OCI-LY3 (cell line): ENCODE measurements around the gene CAB39.

Source experiments
- H2AFZ ChIP-seq: fragments of 200-600, 300-600 bp; shearing (Covaris generic); 2 replicates; pipeline ENCODE4 v1.6.0; 2014; ENCODE audit warnings: antibody characterized with exemption, low read depth, low read length
- H3K27ac ChIP-seq: fragments of 200-600, 300-600 bp; sonication (generic); 2 replicates; pipeline ENCODE4 v1.5.1; 2014; ENCODE audit warnings: mild to moderate bottlenecking, low read length, moderate library complexity, mixed read lengths
- H3K27me3 ChIP-seq: fragments of 200-600, 300-600 bp; sonication (generic); 2 replicates; pipeline ENCODE4 v1.6.1; 2014; ENCODE audit warnings: low read depth, low read length, mixed read lengths
- H3K36me3 ChIP-seq: fragments of 200-600, 300-600 bp; sonication (generic); replicated peaks from 2 replicates; pipeline ENCODE3; 2014; ENCODE audit warnings: low read depth, low read length, mixed read lengths
- H3K4me1 ChIP-seq: fragments of 300-600, 200-600 bp; sonication (generic); 2 replicates; pipeline ENCODE4 v1.6.1; 2014; ENCODE audit warnings: low read length, mixed read lengths
- H3K4me2 ChIP-seq: fragments of 200-600, 300-600 bp; sonication (generic); 2 replicates; pipeline ENCODE4 v1.6.1; 2014; ENCODE audit warnings: low read length, mixed read lengths
- H3K4me3 ChIP-seq: fragments of 300-600, 200-600 bp; sonication (generic); 2 replicates; pipeline ENCODE4 v1.5.1; 2014; ENCODE audit warnings: antibody characterized with exemption, mild to moderate bottlenecking, low read length, moderate library complexity
- H3K79me2 ChIP-seq: fragments of 300-600, 200-600 bp; shearing (Covaris generic); 2 replicates; pipeline ENCODE4 v1.6.1; 2014; ENCODE audit warnings: mild to moderate bottlenecking, low read length, mixed read lengths
- H3K9ac ChIP-seq: fragments of 300-600, 200-600 bp; shearing (Covaris generic); 2 replicates; pipeline ENCODE4 v1.6.0; 2014; ENCODE audit warnings: mild to moderate bottlenecking, low read length, moderate library complexity
- H3K9me3 ChIP-seq: fragments of 200-600, 300-600 bp; shearing (Covaris generic); 2 replicates; pipeline ENCODE4 v1.6.1; 2014; ENCODE audit warnings: low read length, mixed read lengths; ENCODE audit not compliant: insufficient read depth
- H4K20me1 ChIP-seq: fragments of 200-600, 300-600 bp; sonication (generic); 2 replicates; pipeline ENCODE4 v1.6.1; 2016; ENCODE audit warnings: low read length, mixed read lengths; ENCODE audit not compliant: insufficient read depth
- EZH2phosphoT487 ChIP-seq: fragments of 200-600 bp; shearing (Covaris generic); IDR thresholded peaks from 2 replicates; pipeline ENCODE4 v1.6.1; 2018; ENCODE audit warnings: antibody characterized with exemption, mixed run types, low read depth
- TF ChIP-seq, protein P1 (sequence below): fragments of 200-600, 300-600 bp; sonication (generic); IDR thresholded peaks from 2 replicates; pipeline ENCODE4 v1.5.1; 2014; ENCODE audit warnings: antibody characterized with exemption, low read length, low read depth

Gene CAB39

DNA sequence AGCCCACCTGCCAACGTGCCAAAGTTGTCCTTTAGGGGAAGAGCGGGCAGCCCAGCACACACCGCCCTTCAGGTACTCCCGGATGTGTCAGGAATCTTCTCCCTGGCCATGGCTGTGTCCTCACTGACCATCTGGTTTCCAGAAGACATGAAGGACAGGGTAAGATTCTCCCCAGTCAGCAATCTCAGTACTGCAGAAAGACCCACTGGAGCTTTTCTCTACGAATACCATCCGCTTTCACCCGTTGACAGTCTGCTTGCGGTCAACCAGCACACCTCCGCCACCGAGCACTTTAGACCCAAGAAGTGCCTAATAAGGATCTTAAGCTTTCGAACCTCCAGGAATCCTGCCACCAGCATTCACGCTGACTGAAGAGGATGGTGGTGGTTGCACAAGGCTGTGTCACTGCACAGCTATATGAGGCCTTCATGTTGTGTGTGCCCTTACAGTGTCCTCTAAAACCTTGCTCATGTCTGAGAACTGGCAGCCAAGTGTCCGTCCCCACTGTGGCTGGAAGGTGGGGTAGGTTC lies 109.4 kb downstream of the CAB39 start:
- Histone ChIP-seq H3K9me3 (no peaks in the 10 kb centered on the region), H4K20me1 (no peaks in the 10 kb centered on the region), H2AFZ (no peak overlapping the region), H3K79me2 (no peaks in the 10 kb centered on the region), H3K27ac (no peak overlapping the region), H3K36me3 (peaks cover 14% of the 10 kb centered on the region), H3K9ac (no peak overlapping the region), H3K27me3 (no peaks in the 10 kb centered on the region), H3K4me1 (peaks cover 3% of the 10 kb centered on the region; the same call in 1 of the 2 replicates), H3K4me3 (no peak overlapping the region), H3K4me2 (no peak overlapping the region)
- TF ChIP-seq EZH2phosphoT487: no peak
- TF ChIP-seq, protein P1, sequence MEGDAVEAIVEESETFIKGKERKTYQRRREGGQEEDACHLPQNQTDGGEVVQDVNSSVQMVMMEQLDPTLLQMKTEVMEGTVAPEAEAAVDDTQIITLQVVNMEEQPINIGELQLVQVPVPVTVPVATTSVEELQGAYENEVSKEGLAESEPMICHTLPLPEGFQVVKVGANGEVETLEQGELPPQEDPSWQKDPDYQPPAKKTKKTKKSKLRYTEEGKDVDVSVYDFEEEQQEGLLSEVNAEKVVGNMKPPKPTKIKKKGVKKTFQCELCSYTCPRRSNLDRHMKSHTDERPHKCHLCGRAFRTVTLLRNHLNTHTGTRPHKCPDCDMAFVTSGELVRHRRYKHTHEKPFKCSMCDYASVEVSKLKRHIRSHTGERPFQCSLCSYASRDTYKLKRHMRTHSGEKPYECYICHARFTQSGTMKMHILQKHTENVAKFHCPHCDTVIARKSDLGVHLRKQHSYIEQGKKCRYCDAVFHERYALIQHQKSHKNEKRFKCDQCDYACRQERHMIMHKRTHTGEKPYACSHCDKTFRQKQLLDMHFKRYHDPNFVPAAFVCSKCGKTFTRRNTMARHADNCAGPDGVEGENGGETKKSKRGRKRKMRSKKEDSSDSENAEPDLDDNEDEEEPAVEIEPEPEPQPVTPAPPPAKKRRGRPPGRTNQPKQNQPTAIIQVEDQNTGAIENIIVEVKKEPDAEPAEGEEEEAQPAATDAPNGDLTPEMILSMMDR: no peak

DNA sequence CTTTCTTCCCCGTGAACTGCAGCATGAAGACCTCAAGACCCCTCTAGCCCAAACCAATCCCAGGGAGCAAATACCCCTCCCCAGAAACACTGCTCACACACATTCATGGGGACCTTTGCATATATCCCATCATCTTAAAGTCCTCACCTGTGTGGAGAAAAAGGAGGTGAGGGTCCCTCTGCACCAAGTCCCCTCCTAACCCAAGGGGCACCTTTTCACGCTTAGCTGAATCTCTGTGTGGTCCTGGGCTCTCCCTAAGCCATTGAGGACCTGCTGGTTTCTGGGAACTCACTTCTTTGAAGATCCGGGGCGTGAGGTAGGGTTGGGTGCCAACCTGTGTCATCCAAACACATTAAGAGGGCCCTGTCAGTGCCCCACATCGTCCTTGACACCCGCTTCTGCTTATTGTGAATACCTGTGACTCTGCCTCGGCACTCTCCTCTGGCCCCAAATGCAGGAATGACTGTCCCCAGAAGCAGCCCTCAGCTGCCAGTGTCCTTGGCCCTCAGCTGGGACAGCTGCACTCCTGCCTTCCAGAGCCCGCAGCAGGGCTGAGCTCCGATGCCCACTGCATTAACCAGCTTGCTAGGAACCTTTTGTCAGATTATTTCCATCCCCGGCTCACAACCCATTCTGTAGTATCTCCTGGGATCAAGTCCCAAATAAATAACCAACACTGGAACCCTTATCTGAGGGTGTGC lies 110.8 kb downstream of the CAB39 start:
- H2AFZ ChIP-seq: no peak overlapping the region
- no peaks in the 10 kb centered on the region for H3K79me2 ChIP-seq
- no peak overlapping the region for H3K4me2 ChIP-seq
- no peaks in the 10 kb centered on the region for H3K27me3 ChIP-seq
- no peak for TF ChIP-seq EZH2phosphoT487
- TF ChIP-seq, protein P1: no peak
- no peaks in the 10 kb centered on the region for H3K9me3 ChIP-seq
- H4K20me1 ChIP-seq: no peaks in the 10 kb centered on the region
- no peak overlapping the region for H3K27ac ChIP-seq
- H3K4me3 ChIP-seq: no peak overlapping the region
- peaks cover 3% of the 10 kb centered on the region; the same call in 1 of the 2 replicates for H3K4me1 ChIP-seq
- H3K36me3 ChIP-seq: peaks cover 6% of the 10 kb centered on the region
- no peak overlapping the region for H3K9ac ChIP-seq

DNA sequence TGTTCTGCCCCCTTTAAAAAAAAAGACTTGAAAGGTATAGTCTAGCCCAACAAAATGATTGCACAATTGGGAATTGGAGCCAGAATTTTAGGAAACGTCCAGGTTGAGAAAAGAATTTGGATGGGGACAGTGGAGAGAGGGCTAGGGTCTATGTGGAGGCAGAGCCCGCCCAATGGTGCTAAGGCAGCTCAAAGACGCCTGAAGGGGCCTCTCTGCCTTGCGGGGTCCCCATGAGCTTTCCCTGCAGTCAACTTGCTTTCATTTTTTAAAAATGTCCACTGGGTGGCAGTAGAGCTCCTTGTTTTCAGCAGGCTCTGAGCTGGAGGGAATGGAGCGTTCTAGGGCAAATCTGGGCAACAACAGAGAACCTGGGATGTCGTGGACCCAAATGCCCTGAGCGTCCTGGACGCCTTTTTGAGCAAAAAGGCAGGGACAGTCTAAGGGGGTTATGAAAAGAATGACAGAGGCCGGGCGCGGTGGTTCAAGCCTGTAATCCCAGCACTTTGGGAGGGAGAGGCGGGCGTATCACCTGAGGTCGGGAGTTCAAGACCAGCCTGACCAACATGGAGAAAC lies 111.8 kb downstream of the CAB39 start:
- no peak overlapping the region for H3K9ac ChIP-seq
- TF ChIP-seq, protein P1: peak; percentile 60
- TF ChIP-seq EZH2phosphoT487: no peak
- H3K79me2 ChIP-seq: no peaks in the 10 kb centered on the region
- no peaks in the 10 kb centered on the region for H3K27me3 ChIP-seq
- no peak overlapping the region for H2AFZ ChIP-seq
- no peak overlapping the region for H3K27ac ChIP-seq
- H3K4me1 ChIP-seq: peaks cover 3% of the 10 kb centered on the region; the same call in 1 of the 2 replicates
- peak overlapping the region; percentile 52 for H3K4me2 ChIP-seq
- H4K20me1 ChIP-seq: no peaks in the 10 kb centered on the region
- H3K9me3 ChIP-seq: no peaks in the 10 kb centered on the region
- no peaks in the 10 kb centered on the region for H3K36me3 ChIP-seq
- peak overlapping the region; percentile 9; the same call in 1 of the 2 replicates for H3K4me3 ChIP-seq

DNA sequence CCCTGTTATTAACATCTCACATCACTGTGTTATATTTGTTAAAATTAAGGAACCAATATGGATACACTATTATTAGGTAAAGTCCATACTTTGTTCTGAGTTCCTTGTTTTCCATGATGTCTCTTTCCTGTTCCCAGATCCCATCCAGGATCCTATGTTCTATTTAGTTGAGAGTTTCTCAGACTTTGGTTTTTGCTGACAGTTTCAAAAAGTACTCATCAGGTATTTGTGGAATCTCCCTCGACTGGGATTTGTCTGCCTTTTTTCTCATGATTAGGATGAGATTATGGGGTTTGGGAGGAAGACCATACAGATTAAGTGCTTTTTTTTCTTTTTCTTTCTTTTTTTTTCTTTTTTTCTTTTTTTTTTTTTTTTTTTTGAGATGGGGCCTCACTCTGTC lies 112.7 kb downstream of the CAB39 start:
- Histone ChIP-seq H3K79me2 (no peaks in the 10 kb centered on the region), H3K27ac (no peak overlapping the region), H3K27me3 (no peaks in the 10 kb centered on the region), H3K36me3 (no peaks in the 10 kb centered on the region), H3K4me2 (no peak overlapping the region), H3K4me3 (no peak overlapping the region), H3K4me1 (peaks cover 3% of the 10 kb centered on the region; the same call in 1 of the 2 replicates), H3K9ac (no peak overlapping the region), H3K9me3 (no peaks in the 10 kb centered on the region), H2AFZ (no peak overlapping the region), H4K20me1 (no peaks in the 10 kb centered on the region)
- TF ChIP-seq, protein P1: no peak
- no peak for TF ChIP-seq EZH2phosphoT487
